Measurements from ENCODE around the gene UROC1.

Gene UROC1

GRCh38 chr3:126434931-126435411 is 82.6 kb downstream of the UROC1 start:
- Mint-ChIP-seq H3K4me1 (no peaks in the 10 kb centered on the region), H3K27me3 (no peaks in the 10 kb centered on the region), H3K27ac (peak overlapping the region in 1 of 2 donors; percentile 63), H3K4me3 (no peak overlapping the region), H3K9me3 (no peaks in the 10 kb centered on the region)
- no peak for DNase-seq
- ATAC-seq = no peak

GRCh38 chr3:126434264-126434590 is 83.3 kb downstream of the UROC1 start:
- no peak overlapping the region for H3K27ac Mint-ChIP-seq
- no peaks in the 10 kb centered on the region for H3K9me3 Mint-ChIP-seq
- no peak for ATAC-seq

GRCh38 chr3:126433496-126434263 is 83.9 kb downstream of the UROC1 start:
- H3K9me3 Mint-ChIP-seq = no peaks in the 10 kb centered on the region
- H3K27ac Mint-ChIP-seq = peak overlapping the region; percentile 40 to 63
- no peaks in the 10 kb centered on the region for H3K27me3 Mint-ChIP-seq
- DNase-seq (peak in 1 of 2 donors; percentile 5), ATAC-seq (no peak)
- no peak overlapping the region for H3K4me3 Mint-ChIP-seq
- H3K4me1 Mint-ChIP-seq = no peaks in the 10 kb centered on the region

More at GRCh38 chr3:126434264-126434590, 83.3 kb downstream of the UROC1 start:
- H3K4me1 Mint-ChIP-seq = no peaks in the 10 kb centered on the region
- peak in 1 of 2 donors; percentile 6 for DNase-seq
- H3K4me3 Mint-ChIP-seq = no peak overlapping the region
- no peaks in the 10 kb centered on the region for H3K27me3 Mint-ChIP-seq

- DNase-seq = no peak
- Mint-ChIP-seq H3K4me1 (no peaks in the 10 kb centered on the region), H3K9me3 (no peaks in the 10 kb centered on the region), H3K27me3 (no peaks in the 10 kb centered on the region), H3K4me3 (no peak overlapping the region), H3K27ac (peak overlapping the region in 1 of 2 donors; percentile 40)
- ATAC-seq = no peak
Observed at GRCh38 chr3:126433105-126433430, 84.5 kb downstream of the UROC1 start.

- Mint-ChIP-seq H3K4me1 (no peaks in the 10 kb centered on the region), H3K4me3 (no peak overlapping the region), H3K27ac (no peak overlapping the region), H3K9me3 (no peaks in the 10 kb centered on the region), H3K27me3 (no peaks in the 10 kb centered on the region)
- no peak for ATAC-seq
- DNase-seq = no peak
Observed at GRCh38 chr3:126432361-126433104, 85.0 kb downstream of the UROC1 start.
